ENCODE data around the gene INPP5E. TPM values are rescaled to one million over a fixed set of nuclear protein-coding genes. Genes with fewer than 3 reads are reported as not detected.

The INPP5E gene
- total and polyA plus RNA-seq, 2 donors (not counting 1 experiment from before 2014, with no cell fraction given) = 31.0 to 33.1 TPM

DNA sequence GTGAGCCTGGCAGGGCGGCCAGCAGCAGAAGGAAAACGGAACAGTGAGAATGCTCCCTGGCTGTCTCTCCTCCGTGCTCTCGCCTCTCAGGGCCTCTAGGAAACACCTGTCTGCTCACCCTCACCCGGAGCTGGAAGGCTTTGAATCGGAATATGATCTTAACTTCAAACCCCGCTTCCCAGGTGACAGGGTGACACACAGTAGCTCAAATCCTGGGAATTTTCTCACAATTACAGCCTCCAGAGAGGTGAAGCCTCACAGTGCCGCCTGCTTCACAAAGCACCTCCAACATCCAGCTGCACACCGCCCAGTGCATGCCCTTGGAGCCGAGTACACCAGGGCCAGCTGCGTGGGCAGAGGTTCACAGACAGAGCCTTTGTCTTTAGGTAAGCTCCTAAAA, 30.7 kb upstream of the INPP5E start:
- peaks cover 0 to 92% of the 10 kb centered on the region in 2 experiments for H3K36me3 ChIP-seq (replicated peaks in 1 of 2; ENCODE audit: control extremely low read depth in 1 of 2, control insufficient read depth in 1 of 2, extremely low read depth in 1 of 2, insufficient read depth in 2 of 2, low read length in 1 of 2)
- Mint-ChIP-seq H3K27ac (no peak overlapping the region), H3K4me3 (no peak overlapping the region), H3K9me3 (ENCODE audit: insufficient read depth) (no peaks in the 10 kb centered on the region), H3K4me1 (no peaks in the 10 kb centered on the region), H3K27me3 (no peaks in the 10 kb centered on the region)
- intact Hi-C loops (cut with micrococcal nuclease) = no loop called here
- no peak overlapping the region for H3K27ac ChIP-seq (ENCODE audit: low read length in 2 of 2)
- peaks cover 86% of the 10 kb centered on the region for H4K20me1 ChIP-seq (ENCODE audit: control insufficient read depth, insufficient read depth, low read length, poor library complexity, severe bottlenecking)
- TF ChIP-seq CTCF (IDR thresholded peaks at IDR 0.05) (no peak), EZH2 (IDR thresholded peaks at IDR 0.05; ENCODE audit: borderline replicate concordance, insufficient read depth, low read depth, low read length, poor library complexity, severe bottlenecking) (no peak)
- ChIA-PET POLR2A (no interaction called here), CTCF (no interaction called here)
- over 99% methylated on average over 11 of the region's 11 CpGs for WGBS (ENCODE audit: insufficient coverage)
- H3K4me3 ChIP-seq (ENCODE audit: control extremely low read depth in 1 of 5, extremely low read depth in 1 of 5, insufficient read depth in 1 of 5, low read depth in 2 of 5, low read length in 4 of 5) = no peak overlapping the region
- H3K4me2 ChIP-seq (replicated peaks; ENCODE audit: low read depth, low read length, poor library complexity, severe bottlenecking) = no peak overlapping the region
- no peaks in the 10 kb centered on the region for H3K27me3 ChIP-seq (replicated peaks in 1 of 4; ENCODE audit: control extremely low read depth in 1 of 4, control insufficient read depth in 3 of 4, insufficient read depth in 4 of 4, low read length in 3 of 4)
- DNase-seq (no peak), ATAC-seq (ENCODE audit: low read depth) (no peak)
- H3K9me3 ChIP-seq (ENCODE audit: control extremely low read depth in 1 of 3, control insufficient read depth in 2 of 3, insufficient read depth in 1 of 3, low read length in 2 of 3) = no peaks in the 10 kb centered on the region
- H3K9ac ChIP-seq (ENCODE audit: low read length) = no peak overlapping the region
- H3K4me1 ChIP-seq (ENCODE audit: control insufficient read depth in 2 of 2, insufficient read depth in 2 of 2, low read length in 2 of 2) = no peaks in the 10 kb centered on the region
- H3K79me2 ChIP-seq (ENCODE audit: control insufficient read depth, insufficient read depth, low read length) = peaks cover 98% of the 10 kb centered on the region
- H2AFZ ChIP-seq (ENCODE audit: insufficient read depth, low read depth, low read length, poor library complexity, severe bottlenecking) = no peak overlapping the region

DNA sequence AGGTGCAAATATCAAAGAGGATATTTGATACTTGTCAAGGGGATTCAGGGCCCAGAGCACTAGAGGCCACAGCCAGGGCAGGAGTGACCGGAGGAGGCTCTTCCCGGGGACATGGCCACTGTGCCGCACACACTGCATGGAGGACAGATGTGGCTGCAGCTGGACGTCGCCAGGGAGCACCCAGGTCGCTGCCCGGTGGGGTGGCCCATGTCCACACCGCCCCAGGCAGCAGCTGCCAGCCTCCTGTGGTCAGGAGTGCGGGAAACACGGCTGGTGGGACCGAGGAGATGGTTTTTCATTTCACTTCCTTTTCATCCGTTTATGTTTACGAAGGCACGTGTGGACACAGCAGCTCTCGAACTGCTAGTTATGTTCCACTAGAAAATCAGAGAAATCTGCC, 28.1 kb upstream of the INPP5E start:
- intact Hi-C loops (cut with micrococcal nuclease) = no loop called here
- Histone ChIP-seq H3K4me3 (ENCODE audit: control extremely low read depth in 1 of 5, extremely low read depth in 1 of 5, insufficient read depth in 1 of 5, low read depth in 2 of 5, low read length in 4 of 5) (no peak overlapping the region), H4K20me1 (ENCODE audit: control insufficient read depth, insufficient read depth, low read length, poor library complexity, severe bottlenecking) (peaks cover 77% of the 10 kb centered on the region), H2AFZ (ENCODE audit: insufficient read depth, low read depth, low read length, poor library complexity, severe bottlenecking) (no peak overlapping the region), H3K4me2 (replicated peaks; ENCODE audit: low read depth, low read length, poor library complexity, severe bottlenecking) (no peak overlapping the region), H3K9me3 (ENCODE audit: control extremely low read depth in 1 of 3, control insufficient read depth in 2 of 3, insufficient read depth in 1 of 3, low read length in 2 of 3) (no peaks in the 10 kb centered on the region), H3K4me1 (ENCODE audit: control insufficient read depth in 2 of 2, insufficient read depth in 2 of 2, low read length in 2 of 2) (no peaks in the 10 kb centered on the region), H3K27me3 (replicated peaks in 1 of 4; ENCODE audit: control extremely low read depth in 1 of 4, control insufficient read depth in 3 of 4, insufficient read depth in 4 of 4, low read length in 3 of 4) (no peaks in the 10 kb centered on the region), H3K9ac (ENCODE audit: low read length) (no peak overlapping the region), H3K79me2 (ENCODE audit: control insufficient read depth, insufficient read depth, low read length) (peaks cover 97% of the 10 kb centered on the region), H3K27ac (ENCODE audit: low read length in 2 of 2) (no peak overlapping the region), H3K36me3 (replicated peaks in 1 of 2; ENCODE audit: control extremely low read depth in 1 of 2, control insufficient read depth in 1 of 2, extremely low read depth in 1 of 2, insufficient read depth in 2 of 2, low read length in 1 of 2) (peaks cover 2 to 94% of the 10 kb centered on the region in 2 experiments)
- ChIA-PET CTCF (interaction anchor here (0.6 kb wide), 1 partner anchor 13 kb away, joined by 4 read pairs; no protein-coding TSS in a partner anchor), POLR2A (no interaction called here)
- over 99% methylated on average over 12 of the region's 15 CpGs for WGBS (ENCODE audit: insufficient coverage)
- ATAC-seq (ENCODE audit: low read depth) = no peak
- H3K27me3 Mint-ChIP-seq = no peaks in the 10 kb centered on the region
- no peak for TF ChIP-seq EZH2 (IDR thresholded peaks at IDR 0.05; ENCODE audit: borderline replicate concordance, insufficient read depth, low read depth, low read length, poor library complexity, severe bottlenecking)
- TF ChIP-seq CTCF (IDR thresholded peaks at IDR 0.05) = no peak
- no peaks in the 10 kb centered on the region for H3K4me1 Mint-ChIP-seq
- no peak for DNase-seq
- H3K27ac Mint-ChIP-seq = no peak overlapping the region
- H3K9me3 Mint-ChIP-seq (ENCODE audit: insufficient read depth) = no peaks in the 10 kb centered on the region
- H3K4me3 Mint-ChIP-seq = no peak overlapping the region
